HG02759 (cell line): ENCODE data around the gene FAM53A.

Experiments
- ATAC-seq: cut with Tn5 transposase; IDR thresholded peaks from one replicate; pipeline ENCODE4 v1.9.1; 2021; ENCODE audit warnings: mild to moderate bottlenecking, moderate library complexity; ENCODE audit not compliant: unreplicated experiment

The FAM53A gene

DNA sequence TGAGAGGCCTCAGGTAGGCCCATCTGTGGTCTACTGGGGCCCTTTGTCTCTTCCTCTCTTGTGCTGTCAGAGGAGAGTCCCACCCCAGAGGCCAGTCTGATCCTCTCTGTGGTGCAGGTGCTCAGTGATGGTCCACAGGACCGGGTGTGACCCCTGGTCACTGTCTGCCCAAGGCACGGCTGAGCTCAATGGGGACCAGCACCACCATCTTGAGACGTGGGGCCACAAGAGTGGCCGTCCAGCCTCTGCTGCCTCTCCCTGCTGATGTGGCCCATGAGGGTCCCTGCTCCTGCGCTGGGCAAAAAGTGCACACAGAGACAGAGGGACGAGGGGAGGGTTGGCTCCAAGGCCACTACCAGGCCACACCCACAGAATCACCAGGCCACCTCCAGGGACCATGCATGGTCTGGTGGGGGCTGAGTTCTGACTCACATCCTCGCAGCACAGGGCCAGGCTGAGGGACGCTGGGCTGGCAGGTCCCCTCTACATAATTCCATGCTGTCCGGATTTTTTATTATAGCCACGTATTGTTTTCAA, 88.3 kb downstream of the FAM53A start:
- ATAC-seq, result no peak

DNA sequence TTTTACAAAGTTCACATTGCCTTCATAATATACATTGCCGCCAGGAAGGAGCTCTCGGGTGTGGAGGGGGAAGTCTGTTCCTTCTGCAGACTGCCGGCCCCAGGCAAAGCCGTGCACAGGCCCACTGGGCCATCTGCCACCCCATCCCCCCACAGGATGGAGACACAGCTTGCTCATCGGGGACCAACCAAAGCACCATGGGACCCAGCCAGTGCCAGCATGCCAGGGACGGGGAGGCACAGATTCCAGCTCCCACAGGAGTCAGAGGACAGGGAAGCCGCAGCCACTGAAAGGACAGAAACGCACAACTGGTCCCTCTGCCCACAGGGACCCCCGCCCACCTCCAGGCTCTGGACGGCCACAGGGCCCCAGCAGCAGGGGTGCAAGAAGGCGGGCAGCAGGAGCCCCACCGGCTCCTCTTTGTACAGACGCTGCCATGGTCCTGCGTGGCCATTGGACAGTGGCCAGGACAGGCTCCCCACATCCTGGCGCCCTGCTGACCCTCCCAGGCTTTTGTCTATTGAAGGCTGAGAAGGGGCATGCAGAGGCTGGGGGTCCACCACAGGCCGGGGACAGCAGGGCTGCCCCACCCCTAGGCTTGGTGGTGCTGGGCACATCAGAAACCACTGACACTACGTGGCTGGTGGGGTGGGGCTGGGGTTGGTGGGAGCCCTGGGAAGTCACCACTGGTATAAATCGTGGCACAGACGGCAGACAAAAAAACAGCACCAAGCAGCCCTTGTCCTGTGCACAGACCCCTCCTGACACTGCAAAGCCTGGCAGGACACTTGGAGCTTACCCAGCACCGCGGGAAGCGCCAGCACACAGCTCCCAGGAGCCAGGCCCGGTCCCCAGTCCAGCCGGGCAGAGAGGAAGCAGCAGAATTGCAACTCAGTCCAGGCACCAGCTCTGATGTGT, 89.0 kb downstream of the FAM53A start:
- ATAC-seq, result no peak

DNA sequence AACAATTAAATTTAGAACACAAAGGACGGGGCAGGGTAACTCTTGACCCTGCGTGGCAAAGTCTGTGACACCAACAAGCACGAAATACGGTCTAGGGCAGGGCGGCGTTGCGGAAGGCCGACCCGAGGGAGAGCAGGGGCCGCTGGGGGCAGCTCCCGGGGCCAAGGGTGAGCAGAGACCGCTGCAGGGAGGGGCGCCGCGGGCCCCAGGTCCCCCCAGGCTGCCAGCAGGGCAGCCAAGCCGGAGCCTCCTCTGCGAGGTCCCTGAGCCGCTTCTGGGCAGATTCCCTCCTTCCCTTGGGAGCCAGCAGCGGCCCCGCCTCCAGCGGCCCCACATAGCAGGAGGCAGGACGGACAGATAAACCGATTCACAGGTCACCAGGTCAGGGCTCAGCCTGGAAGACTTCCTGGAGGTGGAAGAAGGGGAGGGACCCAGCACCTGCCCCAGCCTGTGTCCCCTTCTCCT, 90.2 kb downstream of the FAM53A start:
- ATAC-seq, result no peak

DNA sequence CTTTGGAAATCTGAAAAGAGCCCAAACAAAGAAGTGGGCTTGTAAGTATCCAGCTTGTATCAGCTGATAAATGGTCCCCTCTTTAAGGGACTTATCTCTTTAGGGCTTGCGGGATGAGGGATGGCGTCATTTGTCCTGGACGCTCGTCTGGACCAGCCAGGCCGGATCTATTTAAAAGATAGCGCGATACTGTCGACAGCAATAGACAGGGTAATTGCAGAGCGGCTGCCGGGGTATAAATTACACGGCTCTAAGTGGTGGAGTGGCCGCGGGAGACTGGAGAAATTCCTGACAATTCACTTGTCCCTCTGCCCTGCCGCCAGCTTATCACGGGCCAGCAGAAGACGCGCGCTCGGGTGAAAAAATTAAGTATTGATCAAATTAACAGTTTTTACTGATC, 90.7 kb downstream of the FAM53A start:
- ATAC-seq, result no peak

DNA sequence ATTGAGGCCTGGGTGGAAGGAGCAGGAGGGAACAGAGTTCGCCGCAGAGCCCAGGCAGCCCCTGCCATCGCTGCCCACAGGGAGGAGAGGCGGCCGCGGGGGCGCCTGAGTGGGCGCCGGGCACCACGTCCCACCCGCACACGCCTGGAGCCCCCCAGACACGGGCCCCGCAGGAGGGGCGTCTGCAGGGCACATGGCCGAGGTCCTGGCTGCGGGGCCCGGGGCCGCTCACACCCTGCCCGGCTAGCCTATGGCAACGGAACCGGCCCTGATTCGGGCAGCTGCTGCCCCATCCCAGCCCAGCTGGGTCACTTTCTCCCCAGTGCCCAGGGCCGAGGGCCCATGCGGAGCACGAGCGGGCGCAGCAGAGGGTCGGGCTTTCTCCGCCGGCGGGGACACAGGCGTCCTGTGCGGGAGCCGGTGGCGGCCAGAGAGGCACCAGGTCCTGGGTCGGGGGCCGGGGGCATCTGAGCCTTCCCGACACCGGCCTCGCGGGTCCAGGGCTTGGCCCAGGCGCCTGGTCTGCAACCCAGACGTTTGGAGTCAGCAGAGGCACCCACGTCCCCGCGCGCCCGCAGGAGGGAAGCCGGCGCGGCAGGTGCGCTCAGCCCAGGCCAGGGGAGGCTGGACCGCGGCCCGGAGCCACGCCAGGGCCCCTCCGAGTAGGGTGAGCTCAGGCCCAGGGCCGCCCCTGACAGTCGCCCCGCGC, 91.2 kb downstream of the FAM53A start:
- no peak for ATAC-seq

DNA sequence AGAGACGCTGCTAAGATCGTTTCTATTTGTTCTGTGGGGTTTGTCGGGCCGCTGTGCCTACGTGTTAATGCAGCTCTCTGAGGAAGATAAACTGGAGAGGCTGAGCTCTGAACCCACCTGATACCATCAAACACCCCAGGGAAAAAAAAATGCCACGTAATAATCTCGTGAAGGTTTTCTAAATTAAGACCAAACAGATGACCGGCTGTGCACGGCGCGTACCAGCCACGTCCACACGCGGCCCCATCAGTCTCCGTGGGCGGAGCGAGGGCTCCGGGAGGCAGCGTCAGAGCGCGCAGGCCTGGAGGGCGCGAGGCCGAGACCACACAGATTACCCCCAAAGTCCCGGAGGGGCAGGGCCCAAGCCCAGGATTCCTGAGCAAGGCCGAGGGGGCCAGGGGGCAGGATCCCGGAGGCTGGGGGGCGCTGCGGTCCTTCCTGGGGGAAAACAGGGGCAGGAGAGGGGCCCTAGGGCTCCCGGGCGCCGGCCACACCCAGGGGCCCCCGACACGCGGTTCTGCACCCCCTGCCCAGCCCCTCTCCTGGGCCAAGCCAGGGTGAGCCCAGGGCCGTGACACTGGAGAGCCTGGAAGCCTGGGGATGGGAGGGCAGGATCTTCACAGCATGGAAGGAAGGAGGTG, 91.9 kb downstream of the FAM53A start:
- no peak for ATAC-seq

DNA sequence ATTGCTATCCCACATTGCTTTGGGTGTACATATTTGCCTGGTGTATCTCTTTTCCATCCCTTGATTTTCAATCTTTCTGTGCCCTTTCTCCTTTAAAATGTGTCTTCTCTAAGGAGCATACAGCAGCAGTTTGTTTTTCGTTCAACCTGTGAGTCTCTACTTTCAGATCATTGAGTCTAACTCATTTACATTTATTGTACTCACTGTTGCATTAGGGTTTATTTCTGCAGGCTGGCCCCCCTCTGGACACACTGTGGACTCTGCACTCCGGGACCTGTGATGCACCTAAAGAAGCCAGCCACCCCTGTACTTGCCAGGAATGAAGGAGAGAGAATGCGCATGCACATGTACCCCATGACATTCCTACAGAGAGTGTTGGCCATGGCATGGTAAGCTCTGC, 93.0 kb downstream of the FAM53A start:
- ATAC-seq, result no peak

DNA sequence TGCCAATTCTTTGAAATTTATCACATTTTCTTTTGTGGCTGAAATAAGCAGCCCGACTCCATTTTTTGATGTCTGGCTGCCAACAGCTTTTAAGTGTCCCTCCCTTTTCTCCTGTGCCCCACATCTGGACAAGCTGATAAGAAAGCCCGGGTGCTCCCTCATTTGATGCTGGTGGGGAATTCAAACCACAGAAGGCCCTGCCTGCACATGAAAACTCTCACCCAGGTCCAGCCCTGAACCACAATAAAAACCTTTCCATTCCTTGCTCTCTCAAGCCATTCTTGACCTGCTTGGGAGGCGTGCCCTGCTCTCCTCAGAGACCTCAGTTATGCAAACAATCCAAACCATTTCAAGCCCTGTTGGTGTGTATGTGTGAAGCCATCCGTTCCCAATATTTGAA, 93.9 kb downstream of the FAM53A start:
- no peak for ATAC-seq
